NCI-H1417 (cell line): ENCODE data around the gene RANGRF.

Experiments used
- DNase-seq, 3 experiments: peaks; one replicate each; lab custom pipeline; 2025; lab: John Stamatoyannopoulos, UW

The RANGRF gene

GRCh38 chr17:8314797-8315763 lies 26.6 kb downstream of the RANGRF start:
- peak in 1 of 3 experiments; percentile 38 for DNase-seq

GRCh38 chr17:8315764-8316217 lies 27.3 kb downstream of the RANGRF start:
- peak in 2 of 3 experiments; percentile 24 to 39 for DNase-seq

GRCh38 chr17:8318010-8318935 lies 29.8 kb downstream of the RANGRF start:
- DNase-seq = no peak

- DNase-seq = no peak
Measured at GRCh38 chr17:8320262-8320661, 31.8 kb downstream of the RANGRF start.

GRCh38 chr17:8320990-8321389 lies 32.5 kb downstream of the RANGRF start:
- DNase-seq = no peak

GRCh38 chr17:8322061-8322460 lies 33.6 kb downstream of the RANGRF start:
- no peak for DNase-seq

- no peak for DNase-seq
Measured at GRCh38 chr17:8324132-8324531, 35.7 kb downstream of the RANGRF start.

- DNase-seq = no peak
Measured at GRCh38 chr17:8324923-8325322, 36.5 kb downstream of the RANGRF start.

GRCh38 chr17:8326511-8327302 lies 38.2 kb downstream of the RANGRF start:
- DNase-seq = peak in 2 of 3 experiments; percentile 9 to 41

- DNase-seq = no peak
Measured at GRCh38 chr17:8327303-8327649, 38.8 kb downstream of the RANGRF start.

GRCh38 chr17:8332128-8332527 lies 43.7 kb downstream of the RANGRF start:
- no peak for DNase-seq

GRCh38 chr17:8332688-8333087 lies 44.2 kb downstream of the RANGRF start:
- peak in 1 of 3 experiments; percentile 1 for DNase-seq

GRCh38 chr17:8333281-8333680 lies 44.8 kb downstream of the RANGRF start:
- no peak for DNase-seq

- DNase-seq = peak in 1 of 3 experiments; percentile 1
Measured at GRCh38 chr17:8337802-8338752, 49.6 kb downstream of the RANGRF start.

GRCh38 chr17:8338753-8339140 lies 50.3 kb downstream of the RANGRF start:
- DNase-seq = no peak

GRCh38 chr17:8339540-8339939 lies 51.1 kb downstream of the RANGRF start, which contains the start of gene ODF4:
TSS of gene ODF4 (plus strand) at chr17:8339840. CDS start at chr17:8340052, 212 bp downstream.
- no peak for DNase-seq
